ENCODE data around the gene POLR3H. TPM values are rescaled to one million over a fixed set of nuclear protein-coding genes. Genes with fewer than 3 reads are reported as not detected.
A peak's percentile ranks its signal among the peaks of the same experiment; 100 is the strongest.

Gene POLR3H
- total and polyA plus RNA-seq, 8 donors, result 26.6 to 55.4 (median 31.2) TPM

GRCh38 chr22:41524809-41525449 is 19.3 kb downstream of the POLR3H start:
- peak overlapping the region; percentile 33 to 63 for H3K27ac ChIP-seq
- H3K27me3 ChIP-seq, result no peaks in the 10 kb centered on the region
- no peak overlapping the region for H3K4me3 ChIP-seq
- TF ChIP-seq CTCF (IDR thresholded peaks at IDR 0.05), result no peak
- intact Hi-C loops (cut with DNase I), result loop anchor here in 1 of 2 donors (10.0 kb wide), 1 partner anchor 120 kb away; no protein-coding TSS in a partner anchor
- peaks cover 0 to 88% of the 10 kb centered on the region in 2 donors for H3K36me3 ChIP-seq
- DNase-seq (no peak), ATAC-seq (peak; percentile 4)
- H3K9me3 ChIP-seq, result no peaks in the 10 kb centered on the region
- peaks cover 11 to 20% of the 10 kb centered on the region in 2 donors for H3K4me1 ChIP-seq

- intact Hi-C loops (cut with DNase I), result loop anchor here in 1 of 2 donors (10.0 kb wide), 1 partner anchor 119 kb away; no protein-coding TSS in a partner anchor
- no peaks in the 10 kb centered on the region for H3K27me3 ChIP-seq
These were observed 20.0 kb downstream of the POLR3H start for GRCh38 chr22:41524251-41524661.

GRCh38 chr22:41523464-41524221 is 20.6 kb downstream of the POLR3H start:
- TF ChIP-seq CTCF (IDR thresholded peaks at IDR 0.05), result no peak
- Histone ChIP-seq H3K27ac (peak overlapping the region; percentile 33 to 63), H3K4me3 (no peak overlapping the region), H3K9me3 (no peaks in the 10 kb centered on the region), H3K36me3 (peaks cover 0 to 88% of the 10 kb centered on the region in 2 donors), H3K27me3 (no peaks in the 10 kb centered on the region), H3K4me1 (peaks cover 11 to 20% of the 10 kb centered on the region in 2 donors)
- intact Hi-C loops (cut with DNase I), result loop anchor here in 1 of 2 donors (10.0 kb wide), 1 partner anchor 119 kb away; no protein-coding TSS in a partner anchor
- peak in 1 of 4 donors; percentile 30 for DNase-seq
- ATAC-seq, result peak; percentile 45

More at GRCh38 chr22:41524251-41524661, 20.0 kb downstream of the POLR3H start:
- Histone ChIP-seq H3K4me3 (no peak overlapping the region), H3K27ac (peak overlapping the region; percentile 33 to 63), H3K9me3 (no peaks in the 10 kb centered on the region), H3K36me3 (peaks cover 0 to 88% of the 10 kb centered on the region in 2 donors), H3K4me1 (peaks cover 11 to 20% of the 10 kb centered on the region in 2 donors)
- DNase-seq, result peak in 1 of 4 donors; percentile 59
- peak; percentile 52 for ATAC-seq
- TF ChIP-seq CTCF (IDR thresholded peaks at IDR 0.05), result no peak

GRCh38 chr22:41522813-41523212 is 21.5 kb downstream of the POLR3H start:
- TF ChIP-seq CTCF (IDR thresholded peaks at IDR 0.05), result no peak
- peak overlapping the region in 1 of 2 donors; percentile 33 for H3K27ac ChIP-seq
- H3K36me3 ChIP-seq, result peaks cover 0 to 87% of the 10 kb centered on the region in 2 donors
- H3K4me1 ChIP-seq, result peaks cover 11 to 21% of the 10 kb centered on the region in 2 donors
- DNase-seq (no peak), ATAC-seq (no peak)
- H3K9me3 ChIP-seq, result no peaks in the 10 kb centered on the region
- intact Hi-C loops (cut with DNase I), result loop anchor here in 1 of 2 donors (10.0 kb wide), 1 partner anchor 118 kb away; no protein-coding TSS in a partner anchor
- no peak overlapping the region for H3K4me3 ChIP-seq
- no peaks in the 10 kb centered on the region for H3K27me3 ChIP-seq

GRCh38 chr22:41521126-41521525 is 23.1 kb downstream of the POLR3H start:
- Histone ChIP-seq H3K4me1 (peaks cover 11 to 27% of the 10 kb centered on the region in 2 donors), H3K27ac (no peak overlapping the region), H3K36me3 (peaks cover 0 to 85% of the 10 kb centered on the region in 2 donors), H3K27me3 (no peaks in the 10 kb centered on the region), H3K4me3 (no peak overlapping the region), H3K9me3 (no peaks in the 10 kb centered on the region)
- ATAC-seq (no peak), DNase-seq (no peak)
- intact Hi-C loops (cut with DNase I), result loop anchor here in 1 of 2 donors (10.0 kb wide), 1 partner anchor 116 kb away; no protein-coding TSS in a partner anchor
- TF ChIP-seq CTCF (IDR thresholded peaks at IDR 0.05), result no peak
